B cell (primary cell): ENCODE data around the gene PPP2R5E. TPM values are rescaled to one million over a fixed set of nuclear protein-coding genes. Genes with fewer than 3 reads are reported as not detected.
"Not testable (repeated sequence)": the region's sequence is repeated elsewhere in the genome, so short reads cannot be mapped to it uniquely, and the experiment has no call there.

Experiments
- ATAC-seq: fragments of 200-7000 bp; cut with Tn5 transposase; one replicate; pipeline ENCODE4 v1.10.0; 2021; ENCODE audit warnings: low read depth, mild to moderate bottlenecking, moderate number of reproducible peaks, moderate library complexity
- CTCF ChIA-PET: fragments of 350-600 bp; sonication (Branson Sonifier 250); formaldehyde crosslinking; loops from one replicate; lab custom pipeline; 2021; ENCODE audit warnings: antibody characterized with exemption, inconsistent platforms; lab: Charles Lee
- POLR2A ChIA-PET: fragments of 350-600 bp; sonication (Branson Sonifier 250); formaldehyde crosslinking; loops from one replicate; lab custom pipeline; 2021; ENCODE audit warnings: antibody characterized with exemption; lab: Charles Lee
- DNase-seq: peaks from one replicate; pipeline ENCODE4 v3.0.0; 2013
- H2AFZ ChIP-seq: 2 replicates; pipeline ENCODE4 v1.6.1; 2012; ENCODE audit warnings: mild to moderate bottlenecking, low read depth, low read length; ENCODE audit not compliant: insufficient read depth, poor library complexity, severe bottlenecking
- H3K27ac ChIP-seq, 2 donors: 1 replicate in 1 of 2; 2 replicates in 1 of 2; pipeline ENCODE4 v1.5.1; 2012 to 2013; ENCODE audit warnings: low read length in 2 of 2, mild to moderate bottlenecking in 2 of 2, moderate library complexity in 1 of 2
- H3K27me3 ChIP-seq, 4 experiments: fragments of 200-600 bp in 1 of 4; sonication (generic) in 1 of 4; replicated peaks in 1 of 4; 1 replicate in 2 of 4; 2 replicates in 2 of 4; pipeline versions ENCODE4 v1.6.1 to v1.7.0; 2013 to 2016; ENCODE audit warnings: low read length in 3 of 4, mild to moderate bottlenecking in 2 of 4, mixed read lengths in 1 of 4, moderate library complexity in 1 of 4; ENCODE audit not compliant: insufficient read depth in 4 of 4, control insufficient read depth in 3 of 4; ENCODE audit errors: control extremely low read depth in 1 of 4
- H3K36me3 ChIP-seq, 2 experiments: replicated peaks in 1 of 2; 1 replicate in 1 of 2; 2 replicates in 1 of 2; pipeline versions ENCODE4 v1.6.1 to v1.7.1; 2013; ENCODE audit warnings: low read length in 1 of 2; ENCODE audit not compliant: insufficient read depth in 2 of 2, control insufficient read depth in 1 of 2; ENCODE audit errors: control extremely low read depth in 1 of 2, extremely low read depth in 1 of 2
- H3K4me1 ChIP-seq, 2 donors: fragments of 200-600 bp in 1 of 2; sonication (generic) in 1 of 2; 1 replicate in 1 of 2; 2 replicates in 1 of 2; pipeline versions ENCODE4 v1.5.1 to v1.6.1; 2013 to 2017; ENCODE audit warnings: low read length in 2 of 2; ENCODE audit not compliant: control insufficient read depth in 2 of 2, insufficient read depth in 2 of 2
- H3K4me2 ChIP-seq: replicated peaks from 2 replicates; pipeline ENCODE3; 2012; ENCODE audit warnings: mild to moderate bottlenecking, low read depth, low read length; ENCODE audit not compliant: poor library complexity, severe bottlenecking
- H3K4me3 ChIP-seq, 5 experiments: fragments of 200-600 bp in 1 of 5; sonication (generic) in 1 of 5; 1 replicate in 3 of 5; 2 replicates in 2 of 5; pipeline versions ENCODE4 v1.5.1 to v1.7.0; 2011 to 2016; ENCODE audit warnings: low read length in 4 of 5, mild to moderate bottlenecking in 4 of 5, low read depth in 2 of 5, control low read depth in 1 of 5, moderate library complexity in 1 of 5; ENCODE audit not compliant: insufficient read depth in 1 of 5; ENCODE audit errors: control extremely low read depth in 1 of 5, extremely low read depth in 1 of 5
- H3K79me2 ChIP-seq: fragments of 200-600 bp; sonication (generic); one replicate; pipeline ENCODE4 v1.6.0; 2016; ENCODE audit warnings: low read length; ENCODE audit not compliant: control insufficient read depth, insufficient read depth
- H3K9ac ChIP-seq: fragments of 200-600 bp; sonication (generic); 2 replicates; pipeline ENCODE4 v1.6.1; 2017; ENCODE audit warnings: mild to moderate bottlenecking, low read length, moderate library complexity
- H3K9me3 ChIP-seq, 3 donors: one replicate each; pipeline versions ENCODE4 v1.6.1 to v1.7.1; 2013; ENCODE audit warnings: low read length in 2 of 3; ENCODE audit not compliant: control insufficient read depth in 2 of 3, insufficient read depth in 1 of 3; ENCODE audit errors: control extremely low read depth in 1 of 3
- H4K20me1 ChIP-seq: 2 replicates; pipeline ENCODE4 v1.6.0; 2012; ENCODE audit warnings: mild to moderate bottlenecking, low read length; ENCODE audit not compliant: insufficient read depth, control insufficient read depth, poor library complexity, severe bottlenecking
- H3K27ac Mint-ChIP-seq: one replicate; pipeline ENCODE4 v1.8.0; 2021; ENCODE audit warnings: mixed read lengths
- H3K27me3 Mint-ChIP-seq: one replicate; pipeline ENCODE4 v1.8.0; 2021; ENCODE audit warnings: mixed read lengths
- H3K4me1 Mint-ChIP-seq: one replicate; pipeline ENCODE4 v1.8.0; 2021; ENCODE audit warnings: mixed read lengths
- H3K4me3 Mint-ChIP-seq: one replicate; pipeline ENCODE4 v1.8.0; 2021; ENCODE audit warnings: mixed read lengths
- H3K9me3 Mint-ChIP-seq: one replicate; pipeline ENCODE4 v1.8.0; 2022; ENCODE audit warnings: mixed read lengths; ENCODE audit not compliant: insufficient read depth
- CTCF ChIP-seq: fragments of 200-600 bp; IDR thresholded peaks from one replicate; pipeline ENCODE4 v1.8.0; 2022; ENCODE audit warnings: antibody characterized with exemption, mild to moderate bottlenecking
- EZH2 ChIP-seq: IDR thresholded peaks from 2 replicates; pipeline ENCODE4 v1.6.1; 2012; ENCODE audit warnings: borderline replicate concordance, low read depth, mild to moderate bottlenecking, moderate library complexity, low read length; ENCODE audit not compliant: insufficient read depth, poor library complexity, severe bottlenecking
- WGBS: methylation state at CpG from one replicate; pipeline ENCODE4 v1.1.5; 2013; ENCODE audit warnings: missing lambda C conversion rate; ENCODE audit not compliant: insufficient coverage; 5-methylcytosine and 5-hydroxymethylcytosine counted together
- intact Hi-C: fragments of 100-400 bp; cut with micrococcal nuclease; formaldehyde crosslinking; loops from one replicate; pipeline ENCODE4 v1.10.0; 2022
- polyA plus RNA-seq: library from polyadenylated mRNA; depleted of rRNA; stranded (reverse); fragments of >200 nt; gene quantifications from 2 replicates; pipeline ENCODE4 v1.2.3, GENCODE V29; 2012
- total RNA-seq, 2 donors: library from RNA; stranded (reverse); fragments of 120-200 nt in 1 of 2; gene quantifications; 1 replicate in 1 of 2; 2 replicates in 1 of 2; pipeline versions ENCODE4 v1.2.3 to v1.2.4, GENCODE V29; 2013 to 2022

Gene PPP2R5E
- total and polyA plus RNA-seq, 2 donors (not counting 1 experiment from before 2014, with no cell fraction given): 6.3 to 40.6 TPM

- peak overlapping the region in 1 of 2 donors; percentile 59 for H3K27ac ChIP-seq
- CTCF ChIA-PET: interaction anchor here (0.7 kb wide), 1 partner anchor 105 kb away, joined by 5 read pairs; no protein-coding TSS in a partner anchor
- POLR2A ChIA-PET: no interaction called here
- 100% methylated on average over 1 of the region's 4 CpGs for WGBS
- no peak overlapping the region for H3K4me3 Mint-ChIP-seq
- H3K27ac Mint-ChIP-seq: peak overlapping the region; percentile 15
- H3K9me3 Mint-ChIP-seq: no peaks in the 10 kb centered on the region
- intact Hi-C loops: no loop called here
- ATAC-seq (no peak), DNase-seq (no peak)
- H4K20me1 ChIP-seq: peaks cover 24% of the 10 kb centered on the region
- H3K27me3 Mint-ChIP-seq: no peaks in the 10 kb centered on the region
- no peak overlapping the region for H2AFZ ChIP-seq
- H3K4me2 ChIP-seq: no peak overlapping the region
- no peaks in the 10 kb centered on the region for H3K27me3 ChIP-seq
- peaks cover 18% of the 10 kb centered on the region for H3K4me1 Mint-ChIP-seq
- no peak overlapping the region for H3K4me3 ChIP-seq
- H3K4me1 ChIP-seq: peaks cover 5 to 14% of the 10 kb centered on the region in 2 donors
- peaks cover 0 to 2% (median 1%) of the 10 kb centered on the region in 3 donors for H3K9me3 ChIP-seq
- H3K79me2 ChIP-seq: peaks cover 74% of the 10 kb centered on the region
- peaks cover 4 to 20% of the 10 kb centered on the region in 2 experiments for H3K36me3 ChIP-seq
- no peak overlapping the region for H3K9ac ChIP-seq
- no peak for TF ChIP-seq CTCF
- no peak for TF ChIP-seq EZH2
Measured at GRCh38 chr14:63523735-63524426, 19.3 kb downstream of the PPP2R5E start.

GRCh38 chr14:63522511-63522910 is 20.7 kb downstream of the PPP2R5E start:
- POLR2A ChIA-PET, CTCF ChIA-PET, intact Hi-C loops: not testable (repeated sequence)

More at GRCh38 chr14:63522511-63522910, 20.7 kb downstream of the PPP2R5E start:
- not testable (repeated sequence) for H3K4me2 ChIP-seq, H3K27ac Mint-ChIP-seq, H3K9me3 ChIP-seq, DNase-seq, H3K4me3 ChIP-seq, ATAC-seq, H3K9me3 Mint-ChIP-seq, H3K9ac ChIP-seq, H3K27me3 ChIP-seq, H3K27ac ChIP-seq, H2AFZ ChIP-seq, H3K4me3 Mint-ChIP-seq, H3K27me3 Mint-ChIP-seq
- peaks cover 5 to 14% of the 10 kb centered on the region in 2 donors for H3K4me1 ChIP-seq
- WGBS: 99% methylated on average over 11 of the region's 41 CpGs
- peaks cover 75% of the 10 kb centered on the region for H3K79me2 ChIP-seq
- H4K20me1 ChIP-seq: peaks cover 29% of the 10 kb centered on the region
- H3K4me1 Mint-ChIP-seq: peaks cover 18% of the 10 kb centered on the region
- peaks cover 4 to 17% of the 10 kb centered on the region in 2 experiments for H3K36me3 ChIP-seq
